Activated naive CD4-positive, alpha-beta T cell (primary cell): ENCODE results near the gene GINS1.

Experiments
- DNase-seq, 4 experiments: peaks; one replicate each; lab custom pipeline; 2025; lab: John Stamatoyannopoulos, UW

Gene GINS1

GRCh38 chr20:25476106-25477013 lies 68.9 kb downstream of the GINS1 start:
- no peak for DNase-seq

- no peak for DNase-seq
Observed at GRCh38 chr20:25477014-25477882, 69.8 kb downstream of the GINS1 start.

- no peak for DNase-seq
Observed at GRCh38 chr20:25478889-25479568, 71.6 kb downstream of the GINS1 start.

DNA sequence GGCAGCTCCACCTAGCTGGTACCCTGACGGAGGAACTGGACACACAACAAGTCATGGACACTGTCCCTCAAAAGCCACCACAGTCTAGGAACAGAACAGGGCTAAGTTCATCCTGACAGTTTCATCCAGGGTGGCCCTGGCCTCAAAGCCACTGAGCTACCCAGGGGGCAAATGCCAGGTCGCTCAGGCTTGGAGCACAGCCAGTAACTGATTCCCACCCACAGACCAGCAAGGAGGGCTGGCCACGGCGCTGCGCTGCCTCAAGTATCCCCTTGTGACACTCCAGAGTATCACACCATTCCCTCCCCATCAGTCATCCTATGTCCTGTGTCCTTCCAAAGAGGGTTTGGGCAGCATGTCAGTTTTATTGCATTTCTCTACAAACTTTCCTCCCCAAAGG lies 72.2 kb downstream of the GINS1 start:
- no peak for DNase-seq

- DNase-seq: no peak
Observed at GRCh38 chr20:25480156-25480555, 72.7 kb downstream of the GINS1 start.

GRCh38 chr20:25480797-25481196 lies 73.3 kb downstream of the GINS1 start:
- DNase-seq: no peak

GRCh38 chr20:25481235-25481917 lies 73.9 kb downstream of the GINS1 start:
- no peak for DNase-seq

DNA sequence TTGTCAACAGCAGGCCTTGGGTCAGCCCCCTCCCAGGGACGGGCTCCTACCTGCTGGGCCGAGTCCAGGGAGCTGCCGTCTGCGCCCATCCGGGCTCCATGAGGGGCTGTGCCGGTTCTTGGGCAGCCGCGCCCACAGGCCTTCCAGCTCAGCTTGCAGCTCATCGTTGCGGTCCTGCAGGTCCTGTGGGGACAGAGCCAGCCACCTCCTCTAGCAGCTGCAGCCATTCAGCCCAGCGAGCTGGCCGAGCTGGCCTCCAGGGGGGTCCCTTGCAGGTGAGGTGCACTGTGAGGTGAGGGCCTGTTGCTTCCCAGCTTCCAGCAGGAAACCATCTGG lies 74.4 kb downstream of the GINS1 start:
- no peak for DNase-seq

DNA sequence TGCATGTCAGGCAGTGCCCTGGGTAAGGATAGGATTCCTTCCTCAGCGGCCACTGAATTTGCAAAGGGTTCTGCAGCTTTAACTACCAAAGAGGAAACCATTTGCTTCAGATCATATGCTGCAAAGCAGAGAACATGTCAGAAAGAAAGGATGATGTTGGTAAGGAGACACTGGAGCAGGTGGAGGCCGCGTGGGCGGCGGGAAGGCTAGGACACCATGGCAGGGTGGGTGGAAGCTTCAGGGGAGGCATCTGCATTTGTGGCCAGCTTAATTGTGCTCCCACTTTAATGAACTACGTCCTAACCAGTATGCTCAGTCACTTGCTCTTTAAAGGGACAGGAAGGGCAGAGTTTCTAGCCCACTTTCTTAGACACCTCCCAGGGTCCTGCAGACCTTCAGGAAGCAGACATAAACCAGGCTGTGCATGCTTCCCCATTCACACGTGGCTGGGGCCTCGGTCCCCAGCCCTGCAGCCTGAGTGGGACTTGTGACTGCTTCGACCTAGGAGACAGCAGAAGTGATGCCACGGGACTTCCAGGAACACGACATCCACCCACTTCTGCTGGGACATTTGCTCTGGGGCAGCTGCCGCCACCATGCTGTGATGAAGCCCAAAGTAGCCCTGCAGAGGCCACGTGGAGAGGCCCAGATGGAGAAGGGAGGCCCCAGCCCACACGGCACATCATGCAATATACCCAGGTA lies 76.1 kb downstream of the GINS1 start:
- no peak for DNase-seq

- no peak for DNase-seq
Observed at GRCh38 chr20:25484224-25484846, 76.9 kb downstream of the GINS1 start.

- no peak for DNase-seq
Observed at GRCh38 chr20:25484911-25485511, 77.5 kb downstream of the GINS1 start.

- DNase-seq: no peak
Observed at GRCh38 chr20:25485872-25486271, 78.4 kb downstream of the GINS1 start.

DNA sequence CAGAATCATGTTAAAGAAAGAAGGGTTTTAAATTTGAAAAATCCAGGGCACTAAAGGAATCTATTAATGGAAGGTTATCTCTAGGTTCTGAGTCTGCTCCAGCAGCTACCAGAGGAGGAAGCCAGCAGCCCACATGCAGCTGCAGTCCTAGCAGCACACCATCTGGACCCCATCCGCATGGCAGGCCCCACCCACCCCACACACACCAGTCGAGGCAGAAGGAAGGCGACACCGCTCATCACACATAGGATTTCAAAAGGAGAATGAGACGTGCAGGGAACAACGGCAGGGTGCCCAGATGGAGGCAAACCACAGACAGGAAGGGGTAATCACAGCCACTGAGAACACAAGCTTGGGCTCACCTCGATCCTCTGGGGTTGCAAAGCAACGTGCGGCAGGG lies 78.9 kb downstream of the GINS1 start:
- no peak for DNase-seq

DNA sequence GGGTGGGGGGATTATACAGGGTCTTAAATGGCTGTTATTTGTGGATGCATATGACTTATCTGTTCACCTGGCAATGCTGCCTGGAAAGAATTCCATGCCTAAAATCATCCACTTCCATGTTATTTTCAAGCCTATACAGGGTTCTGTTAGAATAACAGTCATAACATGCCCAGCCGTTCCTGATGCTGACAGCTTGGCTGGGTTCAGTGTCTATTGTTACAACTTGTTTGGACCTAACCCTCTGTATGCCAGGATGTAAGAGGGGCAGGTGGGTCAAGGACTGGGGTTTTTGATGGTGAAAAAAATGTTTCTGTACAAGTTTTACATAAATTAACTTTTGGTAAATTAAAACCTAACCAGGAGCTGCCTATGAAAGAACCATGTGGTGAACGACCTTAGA lies 79.8 kb downstream of the GINS1 start:
- DNase-seq: no peak

DNA sequence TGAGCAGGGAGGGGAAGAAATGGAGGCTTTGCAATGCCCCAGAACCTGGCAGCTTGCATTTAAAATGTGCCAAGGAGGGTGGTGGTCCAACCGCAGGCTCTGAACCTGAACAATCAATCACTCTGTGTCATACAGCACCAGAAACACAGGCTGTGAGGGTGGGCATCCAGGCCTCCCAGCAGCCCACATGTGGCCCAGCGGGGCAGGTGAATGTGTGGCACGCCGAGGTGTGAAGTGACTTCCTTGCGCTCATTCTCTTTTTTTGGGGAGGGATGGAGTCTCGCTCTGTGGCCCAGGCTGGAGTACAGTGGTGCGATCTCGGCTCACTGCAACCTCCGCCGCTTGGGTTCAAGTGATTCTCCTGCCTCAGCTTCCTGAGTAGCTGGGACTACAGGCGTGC lies 80.5 kb downstream of the GINS1 start:
- no peak for DNase-seq

DNA sequence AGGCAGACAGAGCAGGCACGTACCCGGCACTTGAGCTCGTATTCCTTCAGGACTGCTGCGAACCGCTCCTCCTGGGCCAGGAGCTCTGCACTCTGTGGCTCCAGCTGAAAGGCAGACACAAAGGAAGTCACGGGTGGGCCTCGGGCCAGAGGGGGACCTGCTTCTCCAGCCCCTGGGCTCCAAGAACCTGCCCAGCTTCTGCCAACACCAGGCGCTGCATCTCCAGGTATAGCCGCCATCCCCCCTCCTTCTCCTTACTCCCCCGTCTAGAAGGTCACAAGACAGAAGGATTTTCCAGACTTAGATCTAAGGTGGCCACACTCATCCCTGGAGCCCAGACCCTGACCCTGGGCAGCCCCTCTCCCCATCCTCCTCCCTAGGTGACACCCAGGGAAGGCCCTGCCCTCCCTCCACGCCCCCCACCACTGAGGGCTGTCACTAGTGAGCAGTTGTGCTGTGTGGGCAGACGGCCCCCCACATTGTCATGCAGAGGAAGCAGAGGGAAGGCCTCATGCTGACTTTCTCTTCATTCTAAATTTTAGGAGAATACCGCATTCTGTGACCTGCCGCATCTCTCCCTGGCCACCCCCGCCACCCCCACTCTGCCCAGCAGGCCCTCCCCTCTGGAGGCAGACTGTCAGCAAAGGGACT lies 81.9 kb downstream of the GINS1 start:
- no peak for DNase-seq

DNA sequence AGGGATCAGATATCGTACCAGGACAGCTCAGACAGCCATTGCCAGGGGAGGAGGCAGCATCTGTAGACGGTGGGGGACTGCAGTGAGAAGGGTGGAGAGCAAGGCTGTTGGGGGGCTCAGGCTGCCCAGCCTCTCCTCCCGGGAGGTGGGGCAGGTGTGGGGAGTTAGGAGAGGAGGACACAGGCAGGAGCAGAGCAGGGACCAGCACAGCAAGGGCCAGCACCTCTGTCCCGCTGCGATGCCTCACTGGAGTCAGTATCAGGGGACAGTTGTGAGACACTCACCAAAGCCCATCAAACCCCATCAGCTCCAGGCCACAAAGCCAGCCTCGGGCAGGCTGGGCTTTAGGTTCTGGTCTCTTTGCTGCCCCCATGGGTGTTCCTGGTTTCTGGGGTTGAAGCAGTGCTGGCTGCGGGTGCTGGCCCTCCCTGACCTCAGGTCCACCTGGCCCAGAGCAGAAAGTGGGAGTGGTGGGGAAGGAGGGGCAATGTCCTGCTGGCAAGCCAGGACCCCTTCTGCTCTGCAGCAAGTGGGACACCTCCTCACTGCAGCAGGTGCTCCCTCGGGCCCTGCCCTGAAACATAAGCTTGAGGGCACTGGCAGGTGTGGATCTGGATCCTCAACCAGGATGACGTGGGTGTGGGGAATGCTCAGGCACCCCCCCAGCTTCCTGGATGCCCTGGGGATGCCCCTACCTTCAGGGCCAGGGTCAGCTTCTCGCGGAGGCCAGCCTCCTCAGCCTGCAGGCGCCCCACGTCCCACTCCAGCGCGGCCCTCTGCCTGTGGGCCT lies 83.4 kb downstream of the GINS1 start:
- DNase-seq: no peak

- no peak for DNase-seq
Observed at GRCh38 chr20:25491446-25492038, 84.1 kb downstream of the GINS1 start.

- no peak for DNase-seq
Observed at GRCh38 chr20:25493137-25493536, 85.7 kb downstream of the GINS1 start.
